Uterus (tissue), 4 donors: Measurements from ENCODE around the gene INS. TPM values are rescaled to one million over a fixed set of nuclear protein-coding genes. Genes with fewer than 3 reads are reported as not detected.

Source experiments
- DNase-seq, 2 donors: peaks; one replicate each; pipeline ENCODE4 v3.0.0-alpha.2; 2019 to 2020
- H3K27ac ChIP-seq, 2 donors: fragments of 200-600 bp; sonication (generic); 1 replicate in 1 of 2; 2 replicates in 1 of 2; pipeline ENCODE4 v1.5.1; 2016 to 2018
- H3K27me3 ChIP-seq, 2 donors: fragments of 200-600 bp; sonication (generic); one replicate each; pipeline ENCODE4 v1.5.1; 2018 to 2019; ENCODE audit warnings: control low read depth in 1 of 2
- H3K36me3 ChIP-seq, 2 donors: fragments of 200-600 bp; sonication (generic); one replicate each; pipeline ENCODE4 v1.5.1; 2019; ENCODE audit warnings: control low read depth in 1 of 2
- H3K4me1 ChIP-seq, 2 donors: fragments of 200-600 bp; sonication (generic); one replicate each; pipeline ENCODE4 v1.5.1; 2018 to 2019; ENCODE audit warnings: control low read depth in 1 of 2
- H3K4me3 ChIP-seq, 2 donors: fragments of 200-600 bp; sonication (generic); 1 replicate in 1 of 2; 2 replicates in 1 of 2; pipeline ENCODE4 v1.5.1; 2018 to 2019; ENCODE audit warnings: mild to moderate bottlenecking in 1 of 2
- H3K9me3 ChIP-seq, 2 donors: fragments of 200-600 bp; sonication (generic); one replicate each; pipeline ENCODE4 v1.5.1; 2019; ENCODE audit warnings: control low read depth in 1 of 2
- CTCF ChIP-seq, 4 experiments: fragments of 200-600 bp in 2 of 4; fragments of 450-650 bp in 2 of 4; sonication (generic) in 2 of 4; IDR thresholded peaks; one replicate each; pipeline ENCODE4 v1.5.1; 2016 to 2019; ENCODE audit warnings: antibody characterized with exemption in 4 of 4, mild to moderate bottlenecking in 2 of 4, moderate library complexity in 1 of 4
- POLR2A ChIP-seq, 2 donors: fragments of 450-650 bp; IDR thresholded peaks; one replicate each; pipeline ENCODE4 v1.6.1; 2016; ENCODE audit warnings: antibody characterized with exemption in 2 of 2, mild to moderate bottlenecking in 1 of 2, moderate library complexity in 1 of 2
- intact Hi-C: fragments of 100-400 bp; cut with DNase I; formaldehyde crosslinking; loops from one replicate; pipeline ENCODE4 v1.15.1; 2023; ENCODE audit warnings: low total_unique reads
- total RNA-seq, 4 donors: library from RNA; depleted of rRNA in 3 of 4; stranded (reverse); fragments of >200 nt in 3 of 4; gene quantifications; one replicate each; pipeline versions ENCODE4 v1.1.0 to v1.2.4, GENCODE V29; 2014 to 2023
- donor health status: DM: yes; HTN: yes; CAD: no.

INS gene
- total RNA-seq, 4 donors from 2014 or later = not detected

DNA sequence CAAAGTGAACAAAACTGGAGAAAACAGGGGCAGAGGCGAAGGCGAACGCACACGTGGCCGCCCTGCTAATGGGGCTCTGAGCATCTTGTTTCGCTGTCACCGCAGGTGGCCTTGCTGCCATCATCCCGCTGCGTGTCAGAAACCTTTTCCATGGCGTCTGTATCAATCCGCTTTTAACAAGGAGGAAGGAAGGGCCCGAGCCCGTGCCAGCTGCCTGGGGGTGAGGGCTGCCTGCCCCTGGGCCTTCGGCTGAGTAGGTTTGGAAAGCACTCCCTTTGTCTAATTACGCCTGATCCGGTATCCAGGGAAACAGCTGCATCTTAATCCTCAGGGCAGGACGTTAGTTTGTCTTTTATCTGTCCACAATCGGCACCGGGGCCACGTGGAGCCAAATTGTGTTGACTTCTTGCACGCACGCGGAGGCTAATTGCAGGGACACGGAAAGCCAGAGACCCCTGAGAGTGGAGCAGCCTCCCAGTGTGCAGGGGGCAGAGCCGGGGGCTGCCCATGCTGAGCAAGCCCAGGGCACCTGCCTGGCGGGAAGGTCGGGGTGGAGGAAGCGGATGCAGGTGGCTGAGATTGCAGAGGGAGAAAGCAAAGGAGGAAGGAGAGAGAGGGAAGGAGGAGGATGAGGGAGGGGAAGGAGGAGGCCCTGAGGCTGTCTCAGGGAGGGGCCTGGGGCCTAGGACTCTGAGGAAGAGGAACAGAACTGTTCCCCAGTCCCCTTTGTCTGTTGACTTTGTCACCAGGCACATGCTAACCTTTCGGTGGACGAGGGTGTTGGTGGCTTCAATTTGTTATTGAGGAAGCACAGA lies 29.9 kb upstream of the INS start:
- Histone ChIP-seq H3K9me3 (no peaks in the 10 kb centered on the region), H3K4me3 (no peak overlapping the region), H3K27me3 (peaks cover 0 to 7% of the 10 kb centered on the region in 2 donors), H3K36me3 (no peaks in the 10 kb centered on the region), H3K4me1 (no peaks in the 10 kb centered on the region), H3K27ac (no peak overlapping the region)
- no peak for TF ChIP-seq POLR2A (IDR thresholded peaks at IDR 0.05)
- no peak for TF ChIP-seq CTCF (IDR thresholded peaks at IDR 0.05)
- intact Hi-C loops = loop anchor here (10.0 kb wide), 1 partner anchor 114 kb away; the partner anchor contains the start of genes C11orf21 and TSPAN32
- DNase-seq = no peak

- no peaks in the 10 kb centered on the region for H3K36me3 ChIP-seq
- H3K9me3 ChIP-seq = no peaks in the 10 kb centered on the region
- no peak for TF ChIP-seq POLR2A (IDR thresholded peaks at IDR 0.05)
- TF ChIP-seq CTCF (IDR thresholded peaks at IDR 0.05) = no peak
- no peak for DNase-seq
- H3K4me1 ChIP-seq = no peaks in the 10 kb centered on the region
- no peak overlapping the region for H3K27ac ChIP-seq
- intact Hi-C loops = loop anchor here (10.0 kb wide), 1 partner anchor 115 kb away; the partner anchor contains the start of genes C11orf21 and TSPAN32
- peaks cover 0 to 7% of the 10 kb centered on the region in 2 donors for H3K27me3 ChIP-seq
- H3K4me3 ChIP-seq = no peak overlapping the region
Observed at GRCh38 chr11:2189938-2190656, 29.1 kb upstream of the INS start.

DNA sequence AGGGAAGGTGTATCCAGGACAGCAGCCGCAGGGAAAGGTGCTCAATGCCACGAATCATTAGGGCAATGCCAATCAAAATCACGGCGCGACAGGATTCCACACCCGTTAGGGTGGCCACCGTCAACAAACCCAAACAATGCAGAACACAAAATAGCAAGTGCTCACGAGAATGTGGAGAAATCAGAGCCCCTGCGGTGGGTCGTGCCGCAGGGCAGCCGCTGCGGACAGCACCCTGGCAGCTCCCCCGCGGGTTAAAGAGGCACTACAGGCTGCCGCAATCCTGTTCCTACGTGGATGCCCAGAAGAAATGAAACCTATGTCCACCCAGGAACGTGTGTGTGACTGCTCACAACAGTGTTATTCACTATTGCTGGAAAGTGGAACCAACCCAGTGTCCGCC lies 27.7 kb upstream of the INS start:
- TF ChIP-seq CTCF (IDR thresholded peaks at IDR 0.05) (no peak), POLR2A (IDR thresholded peaks at IDR 0.05) (no peak)
- no peak overlapping the region for H3K4me3 ChIP-seq
- H3K36me3 ChIP-seq = no peaks in the 10 kb centered on the region
- intact Hi-C loops = no loop called here
- H3K27ac ChIP-seq = no peak overlapping the region
- peaks cover 0 to 7% of the 10 kb centered on the region in 2 donors for H3K27me3 ChIP-seq
- DNase-seq = no peak
- no peaks in the 10 kb centered on the region for H3K9me3 ChIP-seq
- no peaks in the 10 kb centered on the region for H3K4me1 ChIP-seq

DNA sequence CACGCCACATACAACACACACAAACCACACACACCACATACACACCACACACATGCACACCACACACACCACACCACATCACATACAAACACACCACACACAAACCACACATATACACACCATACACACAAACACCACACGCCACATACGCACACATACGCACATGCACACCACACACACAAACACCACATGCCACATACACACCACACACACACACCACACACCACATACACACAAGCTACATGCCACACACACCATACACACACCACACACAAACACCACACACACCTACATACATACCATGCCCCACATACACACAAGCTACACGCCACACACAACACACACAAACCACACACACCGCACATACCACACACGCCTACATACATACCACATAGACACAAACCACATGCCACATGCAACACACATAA lies 26.3 kb upstream of the INS start:
- H3K9me3 ChIP-seq = no peaks in the 10 kb centered on the region
- no peak overlapping the region for H3K4me3 ChIP-seq
- DNase-seq = no peak
- peaks cover 0 to 7% of the 10 kb centered on the region in 2 donors for H3K27me3 ChIP-seq
- TF ChIP-seq CTCF (IDR thresholded peaks at IDR 0.05) (no peak), POLR2A (IDR thresholded peaks at IDR 0.05) (no peak)
- intact Hi-C loops = no loop called here
- no peaks in the 10 kb centered on the region for H3K36me3 ChIP-seq
- H3K4me1 ChIP-seq = no peaks in the 10 kb centered on the region
- no peak overlapping the region for H3K27ac ChIP-seq
